ENCODE measurements around the gene GTSF1L.
"Not testable (repeated sequence)": the region's sequence is repeated elsewhere in the genome, so short reads cannot be mapped to it uniquely, and the experiment has no call there.

Gene GTSF1L

DNA sequence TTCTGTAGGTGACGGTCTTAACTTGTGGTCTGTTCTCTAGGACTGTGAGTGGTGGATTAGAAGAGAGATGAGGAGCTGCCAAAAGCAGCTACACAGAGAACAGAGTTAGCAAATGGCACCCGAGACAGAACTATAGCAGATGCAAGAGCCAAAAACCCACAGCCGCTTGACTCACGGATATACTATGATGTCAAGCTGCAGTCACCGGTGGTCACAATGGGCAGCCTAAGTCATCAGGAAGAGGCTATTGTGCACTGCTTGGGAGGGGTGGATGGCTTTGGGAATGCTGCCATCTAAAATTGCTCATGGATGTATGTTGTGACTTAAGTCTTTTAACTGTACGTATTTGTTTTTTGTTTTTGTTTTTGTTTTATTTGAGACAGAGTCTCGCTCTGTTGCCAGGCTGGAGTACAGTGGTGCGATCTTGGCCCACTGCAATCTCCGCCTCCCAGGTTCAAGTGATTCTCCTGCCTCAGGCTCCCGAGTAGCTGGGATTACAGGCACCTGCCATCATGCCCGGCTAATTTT is at the start of gene GTSF1L:
Gene GTSF1L (minus strand): TSS at position 192 of the 528 bp plus-strand sequence. CDS start 308 bp downstream, outside the sequence.
- no peak for DNase-seq

DNA sequence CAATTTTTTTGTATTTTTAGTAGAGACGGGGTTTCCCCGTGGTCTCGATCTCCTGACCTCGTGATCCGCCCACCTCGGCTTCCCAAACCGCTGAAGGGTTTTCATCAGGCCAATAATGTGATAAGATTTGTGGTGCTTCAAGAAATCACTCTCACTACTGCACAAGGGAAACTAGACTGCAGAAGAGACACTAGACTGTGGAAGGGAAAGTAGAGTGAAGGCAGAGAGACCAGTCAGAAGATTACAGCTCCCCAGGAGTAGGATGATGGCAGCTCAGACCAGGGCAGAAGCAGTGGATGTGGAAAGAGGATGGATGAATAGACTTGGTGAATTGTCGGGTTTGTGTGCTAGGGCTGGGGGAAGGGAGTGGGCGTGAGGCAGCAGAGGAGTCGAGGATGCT is 48.0 kb upstream of the GTSF1L start:
- DNase-seq: no peak

DNA sequence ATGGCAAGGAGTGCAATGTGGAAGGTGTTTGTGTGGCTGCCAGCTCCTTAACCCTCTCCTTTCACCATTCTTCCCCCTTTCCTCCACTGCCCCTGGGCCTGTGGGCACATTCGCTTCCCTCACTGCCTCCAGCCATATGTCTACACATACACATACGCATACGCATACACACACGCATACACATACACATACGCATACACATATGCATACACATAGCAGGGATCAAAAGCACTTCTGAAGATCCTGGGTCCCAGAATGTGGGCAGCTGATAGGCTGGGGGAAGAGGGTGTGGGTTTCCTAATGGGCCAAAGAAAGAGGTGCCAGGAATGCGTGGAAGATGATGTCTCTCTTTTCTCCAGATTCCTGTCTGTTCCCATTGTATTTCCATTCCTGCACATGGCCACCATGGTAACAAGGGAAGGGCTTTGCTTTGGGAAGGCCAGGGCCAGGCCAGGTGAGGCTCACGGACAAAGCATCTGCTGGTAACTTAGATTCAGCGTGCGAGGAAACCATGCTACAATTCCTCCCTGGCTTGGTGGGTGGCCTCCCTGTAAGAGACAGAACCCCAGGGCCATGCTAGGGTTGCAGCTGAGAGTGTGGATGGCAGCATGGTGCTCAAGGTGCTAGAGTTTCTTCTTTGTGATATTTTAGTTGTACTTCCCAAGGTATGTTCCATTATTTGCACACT is 44.8 kb upstream of the GTSF1L start:
- DNase-seq: no peak

DNA sequence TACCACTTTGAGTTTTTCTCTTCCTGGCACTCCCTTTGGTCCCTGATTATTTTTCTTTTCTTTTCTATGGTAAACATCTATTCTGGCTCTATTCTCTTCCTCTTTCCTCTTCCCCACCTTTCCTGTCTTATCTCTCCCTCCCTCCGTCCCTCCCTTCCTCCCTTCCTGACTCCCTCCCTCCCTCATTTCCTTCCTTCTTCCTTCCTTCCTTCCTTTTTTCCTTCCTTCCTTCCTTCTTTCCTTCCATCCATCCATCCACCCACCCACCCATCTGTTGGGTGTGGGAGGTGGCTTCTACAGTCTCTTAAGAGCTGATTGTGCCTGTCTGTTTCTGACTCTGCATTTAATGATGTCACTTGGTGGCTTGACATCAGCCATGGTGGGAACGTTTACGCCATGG is 43.5 kb upstream of the GTSF1L start:
- no peak for DNase-seq

DNA sequence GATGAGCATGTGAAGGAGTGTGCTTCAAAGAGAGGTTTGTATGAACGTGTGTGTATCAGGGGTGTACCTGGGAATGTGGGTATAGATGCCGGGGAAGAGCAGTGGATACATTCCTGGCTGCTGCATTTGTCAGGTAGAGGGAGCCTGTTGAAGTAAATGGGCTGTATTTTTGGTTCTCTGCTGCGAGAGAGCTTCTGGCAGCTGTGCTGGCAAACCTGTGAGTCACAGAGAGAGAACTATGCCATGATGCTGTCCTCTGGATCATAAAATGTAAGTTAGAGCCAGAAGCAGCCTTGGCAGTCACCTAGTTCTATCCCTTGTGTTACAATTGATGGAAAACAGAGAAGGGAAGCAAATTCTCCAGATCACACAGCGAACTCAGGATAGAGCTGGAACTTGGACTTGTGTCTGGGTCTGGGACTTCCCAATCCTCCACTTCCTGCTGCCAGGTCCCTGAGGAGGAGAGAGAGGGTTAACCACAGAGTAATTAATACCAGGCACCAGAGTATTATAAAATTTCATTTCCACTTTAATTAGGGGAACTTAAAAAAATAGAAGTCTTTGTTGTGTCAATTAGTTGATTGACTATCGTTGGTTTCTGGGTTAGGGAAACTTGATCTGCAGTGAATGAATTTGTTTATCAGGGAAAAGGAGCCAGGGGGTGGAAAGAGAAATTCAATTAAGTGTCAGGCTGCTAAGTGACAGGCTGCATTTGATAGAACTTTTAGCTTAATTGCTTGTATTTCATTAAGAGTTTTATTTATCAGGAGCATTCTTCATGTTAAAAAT is 41.1 kb upstream of the GTSF1L start:
- no peak for DNase-seq

DNA sequence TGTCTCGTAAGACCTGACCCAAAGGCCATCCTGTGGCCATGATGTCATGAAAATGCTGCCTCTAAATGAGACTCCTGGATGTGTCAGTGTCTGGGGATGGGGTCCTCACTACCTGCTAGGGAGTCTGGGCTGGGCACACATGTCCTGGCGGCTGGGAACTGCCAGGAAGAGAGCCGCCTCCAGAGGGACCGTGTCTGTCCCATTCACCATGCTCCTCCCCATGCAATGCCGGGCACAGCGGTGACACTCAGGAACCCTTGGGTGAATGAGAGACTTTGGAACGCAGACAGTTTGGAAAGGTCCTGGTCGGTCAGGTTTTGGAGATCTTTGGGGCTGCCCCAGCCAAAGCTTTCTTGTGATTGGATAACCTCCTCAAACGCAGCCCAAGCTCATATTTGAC is 40.1 kb upstream of the GTSF1L start:
- DNase-seq: no peak

DNA sequence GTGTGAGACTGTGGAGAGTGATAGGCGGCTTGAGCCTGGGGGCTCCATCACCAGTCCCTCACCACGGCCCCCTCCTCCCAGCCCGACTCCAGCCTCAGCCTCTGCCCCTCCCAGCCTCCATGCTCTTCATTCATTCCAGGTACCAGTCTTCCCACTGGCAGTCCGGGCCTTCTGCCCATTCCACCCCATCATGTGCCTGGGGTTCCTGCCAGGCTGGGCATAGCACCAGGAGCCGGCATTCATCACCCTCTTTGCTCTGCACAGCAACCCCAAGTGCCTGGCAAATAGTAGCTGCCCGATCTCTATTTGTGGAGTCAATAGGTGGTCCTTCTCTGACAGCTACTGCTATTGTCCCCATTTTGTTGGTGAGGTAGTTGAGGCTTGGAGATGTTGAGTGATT is 39.6 kb upstream of the GTSF1L start:
- DNase-seq: no peak

DNA sequence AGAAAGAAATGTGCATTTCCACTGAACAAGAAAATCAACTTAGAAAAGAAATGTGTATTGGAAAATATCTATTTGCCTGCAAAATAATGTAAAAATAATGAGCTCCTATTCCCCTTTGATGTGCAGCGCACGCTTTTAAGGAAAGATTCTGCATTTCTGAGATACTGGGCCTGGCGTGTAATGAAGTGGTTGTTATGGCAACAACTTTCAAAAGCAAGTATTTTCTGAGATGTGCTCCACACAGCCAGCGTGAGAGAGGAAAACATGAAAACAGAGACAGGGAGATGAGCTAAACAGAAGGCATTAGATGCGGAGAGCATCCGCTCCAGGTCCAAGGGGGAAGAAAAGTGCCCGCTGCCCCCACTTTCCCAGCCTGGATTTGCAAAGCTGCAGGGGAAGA is 39.1 kb upstream of the GTSF1L start:
- DNase-seq: no peak

DNA sequence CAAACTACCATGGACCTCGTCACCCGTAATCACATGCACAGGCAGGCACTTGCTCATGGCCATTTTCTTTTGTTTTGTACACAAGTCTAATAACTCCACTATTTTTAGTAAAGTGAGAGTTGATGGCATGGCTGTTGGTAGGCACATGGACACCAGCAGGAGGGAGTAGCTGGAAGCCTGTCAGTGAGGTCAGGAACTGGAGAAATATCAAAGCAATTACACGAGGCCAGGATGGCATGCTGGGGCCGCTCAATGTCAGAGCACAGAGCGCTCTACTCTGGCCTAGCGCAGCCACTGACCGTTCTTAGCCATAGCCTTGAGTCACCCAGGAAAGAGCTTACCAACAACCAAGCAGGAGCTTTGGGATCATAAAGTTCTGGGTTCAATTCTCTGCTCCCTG is 36.1 kb upstream of the GTSF1L start:
- no peak for DNase-seq

DNA sequence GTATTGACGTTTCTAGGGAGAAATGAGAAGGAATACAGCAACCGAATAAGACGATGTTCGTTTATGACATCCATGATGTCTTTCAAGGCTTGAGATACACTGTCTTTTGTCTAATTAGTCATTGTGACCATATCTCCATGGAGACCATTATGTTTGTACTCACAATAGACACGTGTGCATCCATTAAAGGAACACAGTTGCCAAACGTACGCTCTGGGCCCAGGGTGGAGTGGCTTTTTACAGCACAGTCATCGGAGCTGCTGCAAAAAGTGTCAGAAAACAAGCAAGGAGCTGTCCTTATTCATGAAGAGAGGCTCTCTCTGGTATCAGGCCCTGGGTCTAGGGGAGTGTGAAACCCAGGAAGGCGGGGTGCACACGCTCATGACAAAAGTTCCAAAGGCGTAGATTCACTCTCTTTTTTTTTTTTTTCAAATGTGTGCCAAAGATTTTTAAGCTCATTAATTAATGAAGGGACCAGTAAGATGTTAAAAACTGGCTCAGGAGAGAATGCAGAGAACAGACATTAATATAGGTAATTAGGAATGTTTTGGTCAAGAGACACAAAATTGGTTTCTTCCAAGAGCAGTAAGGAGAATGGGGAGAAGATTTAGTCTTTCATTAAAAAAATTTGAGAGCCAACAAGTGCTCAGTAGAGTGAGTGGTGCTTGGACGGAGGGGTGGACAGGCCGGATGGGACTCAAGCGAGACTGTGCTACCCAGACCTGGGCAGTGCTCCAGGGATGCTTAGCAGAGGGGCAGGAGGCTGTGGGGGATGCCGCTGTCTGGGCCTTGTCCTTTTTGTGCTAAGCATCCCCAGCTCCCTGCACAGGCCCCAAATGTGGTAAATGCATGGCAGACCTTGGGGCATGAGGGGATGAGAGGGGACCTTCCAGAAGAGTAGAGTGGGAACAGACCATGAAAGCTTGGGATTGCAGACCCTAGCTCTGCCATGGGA is 34.9 kb upstream of the GTSF1L start:
- no peak for DNase-seq

DNA sequence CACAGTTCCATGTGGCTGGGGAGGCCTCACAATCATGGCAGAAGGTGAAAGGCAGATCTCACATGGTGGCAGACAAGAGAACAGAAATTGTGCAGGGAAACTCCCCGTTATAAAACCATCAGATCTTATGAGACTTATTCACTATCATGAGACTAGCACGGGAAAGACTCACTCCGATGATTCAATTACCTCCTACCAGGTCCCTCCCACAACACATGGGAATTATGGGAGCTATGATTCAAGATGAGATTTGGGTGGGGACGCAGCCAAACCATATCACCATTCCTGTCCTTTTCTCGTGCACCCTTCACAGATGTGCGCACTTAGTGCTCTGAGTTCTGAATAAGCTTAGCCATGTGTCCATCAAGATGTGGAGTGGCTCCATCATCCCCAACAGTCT is 31.1 kb upstream of the GTSF1L start:
- DNase-seq: not testable (repeated sequence)

DNA sequence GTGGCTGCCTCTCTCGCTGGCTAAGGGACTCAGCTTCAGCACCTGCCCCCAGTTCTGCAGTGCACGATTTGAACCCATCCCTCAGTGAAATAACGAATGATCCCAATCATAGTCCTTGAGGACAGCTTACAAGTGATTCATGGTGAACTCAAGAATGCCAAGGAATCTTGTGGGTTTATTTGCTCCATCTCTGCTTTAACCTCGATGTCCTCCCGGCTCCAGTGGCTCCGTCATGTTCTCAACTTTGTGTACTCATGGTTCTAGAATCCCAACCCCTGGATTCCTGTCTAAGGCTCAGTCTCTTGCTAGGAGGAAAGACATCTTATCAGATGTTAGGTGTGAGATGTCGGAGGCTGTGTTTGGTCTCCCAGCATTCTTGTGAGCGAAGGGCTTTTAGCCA is 29.0 kb upstream of the GTSF1L start:
- DNase-seq: no peak

DNA sequence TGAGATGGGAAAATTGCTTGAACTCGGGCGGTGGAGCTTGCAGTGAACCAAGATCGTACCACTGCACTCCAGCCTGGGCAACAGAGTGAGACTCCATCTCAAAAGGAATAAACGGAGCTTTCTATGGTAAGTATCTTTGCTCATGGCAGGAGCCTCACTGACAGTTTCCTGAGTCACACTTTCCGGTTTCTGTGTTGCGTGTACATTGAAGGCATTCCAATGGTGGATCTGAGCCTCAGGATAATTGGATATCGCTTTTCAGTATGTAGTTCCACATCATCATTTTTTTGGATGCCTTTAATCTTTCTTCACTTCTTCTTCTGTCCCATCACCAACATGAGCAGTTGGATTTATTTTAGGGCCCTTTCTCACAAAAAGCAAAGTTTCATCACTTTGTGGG is 28.6 kb upstream of the GTSF1L start:
- no peak for DNase-seq

DNA sequence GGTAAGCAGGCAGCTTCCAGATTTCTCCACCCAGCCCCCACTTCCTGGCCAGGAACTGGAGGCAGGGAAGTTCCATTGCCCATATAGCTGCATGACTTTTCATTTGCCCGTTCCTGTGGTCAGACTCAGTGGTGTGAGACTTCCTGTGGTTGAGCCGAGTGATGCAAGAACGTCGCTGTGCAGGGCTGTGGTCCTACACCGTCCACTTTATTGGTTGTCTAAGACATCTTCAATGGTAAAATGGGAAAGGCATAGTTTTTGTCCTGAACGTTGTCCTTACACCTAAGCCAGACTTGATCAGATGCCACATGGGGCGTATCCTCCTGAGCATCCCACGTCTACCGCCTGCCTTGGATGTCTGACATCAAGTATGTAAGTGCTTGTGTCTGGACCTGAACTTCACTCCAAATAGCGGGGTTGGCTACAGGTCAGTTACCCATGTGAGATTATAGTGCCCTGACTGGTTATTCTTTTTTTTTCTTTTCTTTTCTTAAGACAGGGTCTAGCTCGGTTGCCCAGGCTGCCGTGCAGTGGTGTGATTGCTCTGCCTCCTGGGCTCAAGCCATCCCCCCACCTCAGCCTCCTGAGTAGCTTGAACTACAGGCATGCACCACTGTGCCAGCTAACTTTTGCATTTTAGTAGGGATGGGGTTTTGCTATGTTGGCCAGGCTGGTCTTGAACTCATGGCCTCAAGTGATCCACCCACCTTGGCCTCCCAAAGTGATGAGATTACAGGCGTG is 25.9 kb upstream of the GTSF1L start:
- DNase-seq: peak in 1 of 2 experiments; percentile 6

DNA sequence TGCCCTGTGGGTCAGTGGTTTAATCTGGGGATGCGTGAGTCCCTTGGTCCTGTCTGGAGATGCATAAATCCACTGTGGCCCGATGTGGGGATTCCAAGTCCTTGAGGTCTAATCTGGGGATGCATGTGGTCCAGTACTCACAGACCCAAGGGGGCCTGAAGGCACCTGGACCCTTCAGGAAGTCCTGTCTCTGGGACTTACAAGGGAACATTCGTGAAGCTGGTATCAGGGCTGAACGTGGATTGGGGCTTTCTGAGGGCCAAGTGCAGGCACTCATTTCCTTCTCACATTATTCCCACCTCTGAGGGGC is 25.2 kb upstream of the GTSF1L start:
- no peak for DNase-seq

DNA sequence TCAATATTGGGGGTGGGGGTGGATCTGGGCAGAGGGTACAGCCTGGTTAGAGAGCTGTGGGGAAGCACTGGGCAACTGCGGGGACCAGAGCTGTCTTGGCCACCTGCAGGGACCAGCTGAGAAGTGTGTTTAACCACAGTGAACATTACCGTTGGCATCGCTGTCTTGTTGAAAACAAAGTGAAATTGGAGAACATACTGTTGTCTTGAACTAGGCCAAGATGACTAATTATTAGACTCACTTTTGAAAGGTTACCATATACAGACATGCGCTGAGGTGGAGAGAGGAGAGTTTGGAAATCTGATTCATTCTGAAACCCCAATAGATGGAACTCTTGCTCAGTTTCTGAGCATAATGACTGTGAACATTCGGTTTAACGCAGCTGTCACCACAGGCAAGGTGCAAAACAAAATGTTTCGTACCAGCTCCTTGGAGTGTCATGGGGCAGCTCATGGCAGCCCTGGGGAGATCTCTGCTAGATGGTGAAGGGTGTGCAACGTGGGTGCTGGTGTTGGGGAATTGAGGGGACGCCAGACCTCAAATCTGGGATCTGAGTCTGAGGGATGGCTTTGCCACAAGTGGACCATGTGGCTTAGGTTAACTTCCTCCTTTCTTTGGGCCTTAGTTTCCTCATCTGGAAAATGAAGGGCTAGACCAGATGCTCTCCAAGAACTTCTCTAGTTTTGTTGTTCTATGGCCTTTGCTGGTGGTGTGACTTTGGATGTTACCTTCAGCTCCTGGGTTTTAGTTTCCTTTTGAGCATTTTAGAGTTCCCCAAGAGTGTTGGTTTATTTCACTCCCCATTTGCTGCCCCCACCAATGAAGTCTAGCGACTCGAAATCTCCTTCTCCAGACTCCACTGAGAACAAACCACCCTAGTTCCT is 24.6 kb upstream of the GTSF1L start:
- no peak for DNase-seq

DNA sequence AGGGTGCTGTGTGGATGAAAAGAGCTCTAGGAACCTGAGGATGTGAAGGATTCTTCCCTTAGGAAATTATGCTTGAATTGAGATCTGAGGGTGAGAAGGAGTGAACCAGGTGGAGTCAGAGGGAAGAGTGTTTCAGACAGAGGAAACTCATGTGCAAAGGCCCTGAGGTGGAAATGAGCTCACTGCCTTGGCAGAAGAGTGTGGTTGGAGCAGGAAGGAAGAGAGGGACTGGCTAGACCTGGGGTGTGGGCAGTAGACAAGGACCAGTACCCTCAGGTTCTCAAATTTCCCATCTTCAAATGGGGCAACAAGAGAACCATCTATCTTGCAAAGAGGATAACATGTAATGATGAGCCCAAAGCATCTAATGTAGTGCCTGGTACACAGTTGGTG is 24.0 kb upstream of the GTSF1L start:
- no peak for DNase-seq

DNA sequence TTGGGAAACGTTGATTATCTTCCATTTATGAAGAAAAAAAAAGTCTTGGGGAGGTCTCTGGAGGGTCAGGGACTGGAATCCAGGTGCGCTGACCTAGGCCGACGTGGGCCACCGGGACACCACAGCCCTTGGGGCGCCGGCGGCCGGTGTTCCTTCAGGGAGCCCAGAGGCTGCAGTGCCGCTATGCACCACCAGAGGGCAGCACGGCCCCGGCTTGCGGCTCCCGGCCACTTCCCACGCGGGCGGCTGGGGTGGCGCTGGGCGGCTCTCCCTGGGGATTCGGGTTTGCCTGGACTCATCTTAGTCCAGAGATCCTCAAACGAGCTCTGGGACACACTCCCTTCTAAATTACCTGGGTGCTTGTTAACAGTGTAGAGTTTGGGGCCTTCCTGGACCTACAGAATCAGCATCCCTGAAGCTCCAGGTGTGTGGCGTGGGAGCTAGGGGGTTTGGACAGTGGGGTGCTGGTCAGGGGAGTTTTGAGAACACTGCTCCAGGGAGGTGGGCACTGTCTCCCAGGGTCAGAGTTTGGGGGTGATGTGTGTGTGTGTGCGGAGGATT is 23.0 kb upstream of the GTSF1L start:
- DNase-seq: peak; percentile 14 to 19

DNA sequence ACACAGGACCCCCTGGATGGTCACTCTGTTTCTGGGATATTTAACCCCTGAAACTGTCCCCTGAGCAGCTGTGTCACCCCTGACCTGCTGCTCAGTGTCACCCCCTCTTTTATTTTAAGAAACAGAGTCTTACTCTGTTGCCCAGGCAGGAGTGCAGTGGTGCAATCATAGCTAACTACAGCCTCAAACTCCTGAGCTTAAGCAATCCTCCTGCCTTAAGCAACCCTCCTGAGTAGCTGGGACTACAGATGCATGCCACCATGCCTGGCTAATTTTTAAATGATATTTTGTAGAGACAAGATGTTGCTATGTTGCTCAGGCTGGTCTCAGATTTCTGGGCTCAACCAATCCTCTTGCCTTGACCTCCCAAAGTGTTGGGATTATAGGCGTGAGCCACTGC is 21.5 kb upstream of the GTSF1L start:
- no peak for DNase-seq

DNA sequence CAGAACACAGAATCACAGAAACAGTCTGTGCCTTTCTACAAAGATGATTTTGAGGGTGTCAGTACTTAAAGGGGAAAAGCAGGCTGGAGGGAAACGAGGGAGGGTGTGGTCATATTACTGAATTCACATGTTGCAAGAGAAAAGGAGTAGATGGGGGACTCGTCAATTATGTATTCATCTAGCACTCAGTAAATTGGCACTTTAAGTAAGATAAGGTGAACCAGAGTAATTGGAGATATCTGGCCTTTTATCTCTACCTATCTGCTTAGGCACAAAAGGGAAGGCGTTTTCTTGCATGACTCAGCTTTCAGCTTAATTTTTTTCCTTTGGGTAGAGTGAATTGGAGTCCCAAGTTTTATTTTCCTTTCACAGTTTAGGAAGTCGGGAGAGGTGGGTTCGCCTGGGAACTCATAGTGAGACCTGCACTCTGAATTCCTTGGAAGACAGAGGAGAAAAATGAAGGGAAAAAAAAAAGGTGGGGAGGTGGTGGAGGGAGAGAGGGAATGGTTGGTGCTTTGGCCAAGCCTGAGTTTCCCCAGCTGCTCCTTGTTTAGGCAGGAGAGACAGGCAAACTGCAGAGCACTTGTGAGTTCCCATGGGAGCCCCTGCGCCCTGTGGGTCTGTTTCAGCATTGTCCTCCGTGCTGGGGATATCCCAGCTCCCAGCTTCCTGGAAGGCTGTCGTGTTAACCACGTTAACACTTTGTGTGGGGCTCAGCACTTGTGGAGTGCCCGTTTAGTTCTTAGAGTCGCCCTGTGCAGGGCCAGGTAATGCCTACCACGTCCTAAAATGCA is 19.7 kb upstream of the GTSF1L start:
- DNase-seq: no peak

Data from Kasumi-1 (cell line).